Hepatocyte (in vitro differentiated cells): ENCODE data around the gene ARHGAP6.

Experiments used
- CTCF ChIP-seq: fragments of 200-600 bp; sonication (generic); IDR thresholded peaks from 2 replicates; pipeline ENCODE4 v1.5.1; 2016; ENCODE audit warnings: antibody characterized with exemption, mild to moderate bottlenecking; ENCODE audit not compliant: poor library complexity
- EZH2 ChIP-seq: fragments of 200-600 bp; sonication (generic); IDR thresholded peaks from 2 replicates; pipeline ENCODE4 v1.6.1; 2016; ENCODE audit warnings: antibody characterized with exemption, mild to moderate bottlenecking, borderline replicate concordance

GRCh38 chrX:11704725-11705495 lies 39.2 kb upstream of the ARHGAP6 start:
- TF ChIP-seq CTCF = no peak
- TF ChIP-seq EZH2 = no peak
